GOT3 (cell line): ENCODE results near the gene LRRK2.

ENCODE experiments used
- DNase-seq: peaks from one replicate; lab custom pipeline; 2025; ENCODE audit warnings: mixed read lengths; lab: John Stamatoyannopoulos, UW

LRRK2 gene

DNA sequence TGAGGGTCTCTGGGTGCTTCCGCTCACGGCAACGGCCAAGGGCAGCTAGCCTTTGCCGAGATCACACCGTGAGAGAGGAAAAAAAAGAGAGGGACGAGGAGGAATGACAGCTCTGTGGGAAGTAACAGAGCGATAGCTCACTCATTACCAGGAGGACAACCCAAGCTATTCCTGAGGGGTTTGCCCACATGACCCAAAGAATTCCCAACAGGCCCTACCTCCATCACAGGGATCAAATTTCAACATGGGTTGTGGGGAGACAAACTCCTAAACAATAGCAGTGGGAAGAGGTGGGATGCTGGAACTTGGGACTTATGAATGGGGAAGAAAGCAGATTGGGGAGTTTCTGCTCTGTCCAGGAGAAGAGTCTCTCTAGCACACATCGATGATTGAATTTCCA is 180.6 kb downstream of the LRRK2 start:
- DNase-seq = no peak
